ENCODE data around the gene RFLNA. TPM values are rescaled to one million over a fixed set of nuclear protein-coding genes. Genes with fewer than 3 reads are reported as not detected.

RFLNA gene
- total RNA-seq, 2 experiments from 2014 or later = not detected

DNA sequence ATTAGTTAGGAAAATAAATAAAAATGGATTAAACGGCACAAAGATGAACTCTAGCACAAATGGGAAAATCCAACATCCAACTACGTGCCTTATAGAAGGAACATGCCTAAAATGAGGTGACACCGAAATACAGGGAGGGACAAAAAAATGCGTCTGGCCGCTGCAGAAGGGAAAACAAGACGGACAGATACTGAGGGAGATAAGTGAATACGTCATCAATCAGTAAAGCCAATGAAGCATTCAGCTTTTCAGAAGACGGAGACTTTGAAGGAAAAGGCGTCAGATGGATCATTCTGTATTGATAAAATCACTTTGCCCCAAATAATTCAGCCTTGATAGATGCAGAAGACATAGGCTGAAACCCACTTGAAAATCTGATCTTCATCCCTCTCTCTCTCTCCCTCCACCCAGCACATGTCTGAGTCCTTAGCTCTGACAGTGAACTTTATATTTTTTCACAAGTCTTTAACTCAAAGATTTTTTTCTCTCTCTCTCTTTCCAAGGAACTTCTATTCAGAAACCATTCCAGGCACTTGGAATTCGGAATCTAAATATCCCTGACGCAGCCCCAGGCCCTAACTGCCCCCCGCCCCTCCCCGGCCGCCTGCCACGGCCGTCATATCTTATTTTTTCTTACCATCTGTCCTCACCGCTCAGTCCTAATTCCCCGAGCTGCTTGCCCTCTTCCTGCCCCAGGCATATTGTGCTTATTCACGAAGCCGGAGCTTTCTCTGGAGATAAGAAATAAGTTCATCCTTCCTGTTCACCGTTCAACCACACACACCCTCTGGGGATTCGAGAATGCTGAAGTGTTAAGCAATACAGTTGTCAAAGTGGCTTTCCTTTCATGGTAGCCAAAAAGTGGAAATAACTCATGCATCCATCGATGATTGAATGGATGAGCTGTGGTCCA, 35.5 kb upstream of the RFLNA start:
- ATAC-seq (ENCODE audit: poor library complexity) = no peak
- Mint-ChIP-seq H3K9me3 (no peaks in the 10 kb centered on the region), H3K27me3 (peaks cover 40% of the 10 kb centered on the region), H3K4me1 (ENCODE audit: low read depth) (no peaks in the 10 kb centered on the region), H3K4me3 (no peak overlapping the region), H3K27ac (no peak overlapping the region), H3K36me3 (ENCODE audit: low read depth) (no peaks in the 10 kb centered on the region)
- no peak for DNase-seq
- no peak overlapping the region for H3K27ac ChIP-seq (ENCODE audit: low read depth in 1 of 2, low read length in 2 of 2)
- TF ChIP-seq, protein P1, sequence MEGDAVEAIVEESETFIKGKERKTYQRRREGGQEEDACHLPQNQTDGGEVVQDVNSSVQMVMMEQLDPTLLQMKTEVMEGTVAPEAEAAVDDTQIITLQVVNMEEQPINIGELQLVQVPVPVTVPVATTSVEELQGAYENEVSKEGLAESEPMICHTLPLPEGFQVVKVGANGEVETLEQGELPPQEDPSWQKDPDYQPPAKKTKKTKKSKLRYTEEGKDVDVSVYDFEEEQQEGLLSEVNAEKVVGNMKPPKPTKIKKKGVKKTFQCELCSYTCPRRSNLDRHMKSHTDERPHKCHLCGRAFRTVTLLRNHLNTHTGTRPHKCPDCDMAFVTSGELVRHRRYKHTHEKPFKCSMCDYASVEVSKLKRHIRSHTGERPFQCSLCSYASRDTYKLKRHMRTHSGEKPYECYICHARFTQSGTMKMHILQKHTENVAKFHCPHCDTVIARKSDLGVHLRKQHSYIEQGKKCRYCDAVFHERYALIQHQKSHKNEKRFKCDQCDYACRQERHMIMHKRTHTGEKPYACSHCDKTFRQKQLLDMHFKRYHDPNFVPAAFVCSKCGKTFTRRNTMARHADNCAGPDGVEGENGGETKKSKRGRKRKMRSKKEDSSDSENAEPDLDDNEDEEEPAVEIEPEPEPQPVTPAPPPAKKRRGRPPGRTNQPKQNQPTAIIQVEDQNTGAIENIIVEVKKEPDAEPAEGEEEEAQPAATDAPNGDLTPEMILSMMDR (IDR thresholded peaks at IDR 0.05) = no peak
- no peak overlapping the region for H3K4me3 ChIP-seq (ENCODE audit: low read length)
- ChIA-PET CTCF (no interaction called here), POLR2A (no interaction called here)
- intact Hi-C loops (cut with DNase I, micrococcal nuclease) = no loop called here
- peaks cover 0 to 13% of the 10 kb centered on the region in 2 experiments for H3K9me3 ChIP-seq (ENCODE audit: control insufficient read depth in 1 of 2, insufficient read depth in 1 of 2, low read length in 2 of 2)
- H3K36me3 ChIP-seq (ENCODE audit: insufficient read depth, low read length) = no peaks in the 10 kb centered on the region
- peaks cover 2 to 4% of the 10 kb centered on the region in 2 experiments for H3K27me3 ChIP-seq (ENCODE audit: control insufficient read depth in 1 of 2, insufficient read depth in 2 of 2, low read length in 2 of 2)
- H3K4me1 ChIP-seq (ENCODE audit: insufficient read depth, low read length) = no peaks in the 10 kb centered on the region

DNA sequence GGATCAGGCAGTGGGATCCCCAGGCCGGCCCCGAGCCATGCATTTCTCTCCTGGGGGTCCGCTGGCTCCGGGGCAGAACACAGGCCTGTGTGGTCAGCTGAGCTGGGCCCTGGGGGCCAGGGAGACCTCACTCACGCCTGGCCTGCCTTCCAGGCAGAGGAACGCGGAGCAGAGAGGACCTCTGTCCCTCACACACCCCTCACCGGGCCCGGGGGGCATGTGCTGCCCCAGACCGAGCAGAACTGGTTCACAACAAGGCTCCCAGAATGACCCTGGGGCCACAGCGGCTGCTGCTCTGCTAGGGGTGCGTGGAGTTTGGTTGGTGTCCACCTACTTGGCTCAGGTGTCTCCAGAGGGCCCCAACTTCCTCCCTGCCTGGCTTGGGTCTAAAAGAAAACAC, 33.0 kb upstream of the RFLNA start:
- ChIA-PET POLR2A (no interaction called here), CTCF (no interaction called here)
- H3K36me3 ChIP-seq (ENCODE audit: insufficient read depth, low read length) = no peaks in the 10 kb centered on the region
- Mint-ChIP-seq H3K36me3 (ENCODE audit: low read depth) (no peaks in the 10 kb centered on the region), H3K27me3 (peaks cover 41% of the 10 kb centered on the region), H3K4me3 (no peak overlapping the region), H3K4me1 (ENCODE audit: low read depth) (no peaks in the 10 kb centered on the region), H3K27ac (no peak overlapping the region), H3K9me3 (no peaks in the 10 kb centered on the region)
- H3K4me3 ChIP-seq (ENCODE audit: low read length) = no peak overlapping the region
- no peaks in the 10 kb centered on the region for H3K4me1 ChIP-seq (ENCODE audit: insufficient read depth, low read length)
- peaks cover 0 to 16% of the 10 kb centered on the region in 2 experiments for H3K9me3 ChIP-seq (ENCODE audit: control insufficient read depth in 1 of 2, insufficient read depth in 1 of 2, low read length in 2 of 2)
- ATAC-seq (ENCODE audit: poor library complexity) (no peak), DNase-seq (no peak)
- TF ChIP-seq, protein P1 (IDR thresholded peaks at IDR 0.05) = no peak
- intact Hi-C loops (cut with DNase I, micrococcal nuclease) = no loop called here
- H3K27me3 ChIP-seq (ENCODE audit: control insufficient read depth in 1 of 2, insufficient read depth in 2 of 2, low read length in 2 of 2) = peaks cover 2 to 4% of the 10 kb centered on the region in 2 experiments
- no peak overlapping the region for H3K27ac ChIP-seq (ENCODE audit: low read depth in 1 of 2, low read length in 2 of 2)

DNA sequence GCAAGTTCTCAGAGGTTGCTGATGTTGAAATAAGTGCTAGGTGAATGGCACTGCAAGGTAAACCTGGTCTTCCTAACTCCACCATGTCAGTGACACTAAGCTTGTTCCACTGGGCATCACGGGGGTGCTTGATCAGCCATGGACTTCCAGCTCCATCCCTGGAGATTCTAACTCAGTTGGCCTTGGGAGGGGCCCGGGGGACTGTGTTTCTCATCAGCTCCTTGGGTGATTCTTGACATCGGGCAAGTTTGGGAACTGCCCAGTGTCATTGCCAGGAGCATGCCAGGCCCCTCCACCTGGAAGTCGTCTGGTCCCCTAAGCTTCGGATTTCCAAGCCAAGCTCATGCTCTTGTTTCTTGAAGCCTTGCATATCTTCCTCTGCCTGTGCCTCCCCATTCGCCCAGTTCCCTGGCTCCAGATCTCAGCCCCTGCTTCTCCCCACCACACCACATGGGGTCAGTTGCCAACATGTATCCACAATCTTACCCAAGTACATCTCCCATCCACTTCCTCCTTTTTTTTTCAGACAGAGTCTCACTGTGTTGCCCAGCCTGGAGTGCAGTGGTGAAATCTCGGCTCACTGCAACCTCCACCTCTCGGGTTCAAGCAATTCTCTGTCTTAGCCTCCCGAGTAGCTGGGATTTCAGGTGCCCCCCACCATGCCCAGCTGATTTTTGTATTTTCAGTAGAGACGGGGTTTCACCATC, 30.7 kb upstream of the RFLNA start:
- peaks cover 0 to 16% of the 10 kb centered on the region in 2 experiments for H3K9me3 ChIP-seq (ENCODE audit: control insufficient read depth in 1 of 2, insufficient read depth in 1 of 2, low read length in 2 of 2)
- peaks cover 27% of the 10 kb centered on the region for H3K27me3 Mint-ChIP-seq
- no peaks in the 10 kb centered on the region for H3K4me1 Mint-ChIP-seq (ENCODE audit: low read depth)
- intact Hi-C loops (cut with DNase I, micrococcal nuclease) = no loop called here
- ChIA-PET CTCF (no interaction called here), POLR2A (no interaction called here)
- H3K4me3 Mint-ChIP-seq = no peak overlapping the region
- ATAC-seq (ENCODE audit: poor library complexity) (no peak), DNase-seq (no peak)
- peaks cover 2 to 4% of the 10 kb centered on the region in 2 experiments for H3K27me3 ChIP-seq (ENCODE audit: control insufficient read depth in 1 of 2, insufficient read depth in 2 of 2, low read length in 2 of 2)
- H3K36me3 ChIP-seq (ENCODE audit: insufficient read depth, low read length) = no peaks in the 10 kb centered on the region
- H3K4me1 ChIP-seq (ENCODE audit: insufficient read depth, low read length) = no peaks in the 10 kb centered on the region
- no peak overlapping the region for H3K4me3 ChIP-seq (ENCODE audit: low read length)
- H3K27ac Mint-ChIP-seq = no peak overlapping the region
- no peaks in the 10 kb centered on the region for H3K9me3 Mint-ChIP-seq
- no peak overlapping the region for H3K27ac ChIP-seq (ENCODE audit: low read depth in 1 of 2, low read length in 2 of 2)
- H3K36me3 Mint-ChIP-seq (ENCODE audit: low read depth) = no peaks in the 10 kb centered on the region
- TF ChIP-seq, protein P1 (IDR thresholded peaks at IDR 0.05) = no peak

All from CD4-positive, alpha-beta T cell (primary cell).